WERI-Rb-1 (cell line): ENCODE data around the gene SEMA6C.

ENCODE experiments used
- DNase-seq: peaks from one replicate; pipeline ENCODE4 v3.0.0-alpha.2; 2020
- H3K27ac ChIP-seq: fragments of 250-450 bp; sonication (Bioruptor Pico); 2 replicates; pipeline ENCODE4 v1.5.1; 2020; ENCODE audit warnings: mild to moderate bottlenecking, moderate library complexity
- H3K27me3 ChIP-seq: fragments of 250-450 bp; sonication (Bioruptor Pico); 2 replicates; pipeline ENCODE4 v1.5.1; 2021; ENCODE audit warnings: mild to moderate bottlenecking, low read depth, moderate library complexity; ENCODE audit not compliant: insufficient read depth, severe bottlenecking
- H3K36me3 ChIP-seq: fragments of 250-450 bp; sonication (Bioruptor Pico); 2 replicates; pipeline ENCODE4 v1.5.1; 2020; ENCODE audit warnings: mild to moderate bottlenecking, moderate library complexity
- H3K4me3 ChIP-seq: 2 replicates; pipeline ENCODE4 v1.5.1; 2011; ENCODE audit warnings: low read depth, mild to moderate bottlenecking, control low read depth, low read length
- H3K9me3 ChIP-seq: fragments of 250-450 bp; sonication (Bioruptor Pico); 2 replicates; pipeline ENCODE4 v1.5.1; 2021; ENCODE audit warnings: mild to moderate bottlenecking, moderate library complexity; ENCODE audit not compliant: severe bottlenecking
- TF ChIP-seq, protein P1 (sequence below): IDR thresholded peaks from 2 replicates; pipeline ENCODE4 v1.5.1; 2011; ENCODE audit warnings: low read depth, mild to moderate bottlenecking, control low read depth, inconsistent platforms, low read length

Gene SEMA6C

GRCh38 chr1:151167116-151167515, 20.7 kb upstream of the SEMA6C start:
- TF ChIP-seq, protein P1, sequence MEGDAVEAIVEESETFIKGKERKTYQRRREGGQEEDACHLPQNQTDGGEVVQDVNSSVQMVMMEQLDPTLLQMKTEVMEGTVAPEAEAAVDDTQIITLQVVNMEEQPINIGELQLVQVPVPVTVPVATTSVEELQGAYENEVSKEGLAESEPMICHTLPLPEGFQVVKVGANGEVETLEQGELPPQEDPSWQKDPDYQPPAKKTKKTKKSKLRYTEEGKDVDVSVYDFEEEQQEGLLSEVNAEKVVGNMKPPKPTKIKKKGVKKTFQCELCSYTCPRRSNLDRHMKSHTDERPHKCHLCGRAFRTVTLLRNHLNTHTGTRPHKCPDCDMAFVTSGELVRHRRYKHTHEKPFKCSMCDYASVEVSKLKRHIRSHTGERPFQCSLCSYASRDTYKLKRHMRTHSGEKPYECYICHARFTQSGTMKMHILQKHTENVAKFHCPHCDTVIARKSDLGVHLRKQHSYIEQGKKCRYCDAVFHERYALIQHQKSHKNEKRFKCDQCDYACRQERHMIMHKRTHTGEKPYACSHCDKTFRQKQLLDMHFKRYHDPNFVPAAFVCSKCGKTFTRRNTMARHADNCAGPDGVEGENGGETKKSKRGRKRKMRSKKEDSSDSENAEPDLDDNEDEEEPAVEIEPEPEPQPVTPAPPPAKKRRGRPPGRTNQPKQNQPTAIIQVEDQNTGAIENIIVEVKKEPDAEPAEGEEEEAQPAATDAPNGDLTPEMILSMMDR = no peak
- H3K27me3 ChIP-seq = no peaks in the 10 kb centered on the region
- H3K9me3 ChIP-seq = no peaks in the 10 kb centered on the region
- no peak for DNase-seq
- H3K36me3 ChIP-seq = peaks cover 40% of the 10 kb centered on the region
- no peak overlapping the region for H3K27ac ChIP-seq
- H3K4me3 ChIP-seq = peak overlapping the region; percentile 84

- no peaks in the 10 kb centered on the region for H3K27me3 ChIP-seq
- H3K4me3 ChIP-seq = peak overlapping the region; percentile 84
- no peak for DNase-seq
- TF ChIP-seq, protein P1 = no peak
- H3K27ac ChIP-seq = peak overlapping the region; percentile 86
- H3K9me3 ChIP-seq = no peaks in the 10 kb centered on the region
- H3K36me3 ChIP-seq = peaks cover 46% of the 10 kb centered on the region
These were observed 20.1 kb upstream of the SEMA6C start for GRCh38 chr1:151166505-151166956.

- TF ChIP-seq, protein P1 = 0 out of 2 replicates have a peak, but pooled peaks have one; percentile 3
- peak within 1 kb of the TSS; percentile 86 for H3K27ac ChIP-seq
- no peaks in the 10 kb centered on the region for H3K27me3 ChIP-seq
- H3K9me3 ChIP-seq = no peaks in the 10 kb centered on the region
- peak; percentile 100 for DNase-seq
- H3K36me3 ChIP-seq = peaks cover 48% of the 10 kb centered on the region
- peak within 1 kb of the TSS; percentile 84 for H3K4me3 ChIP-seq
These were observed 19.5 kb upstream of the SEMA6C start, which contains the start of the genes LYSMD1 and SCNM1 for GRCh38 chr1:151165738-151166504. LYSMD1 (minus strand) TSS chr1:151165902; CDS start chr1:151165258, 644 bp downstream. SCNM1 (plus strand) TSS chr1:151166144; CDS start chr1:151166153, 9 bp downstream.

- peak overlapping the region; percentile 86 for H3K27ac ChIP-seq
- peak; percentile 98 for DNase-seq
- TF ChIP-seq, protein P1 = no peak
- peaks cover 48% of the 10 kb centered on the region for H3K36me3 ChIP-seq
- peak overlapping the region; percentile 84 for H3K4me3 ChIP-seq
- H3K9me3 ChIP-seq = no peaks in the 10 kb centered on the region
- no peaks in the 10 kb centered on the region for H3K27me3 ChIP-seq
These were observed 18.9 kb upstream of the SEMA6C start for GRCh38 chr1:151165281-151165737.

GRCh38 chr1:151164732-151165280, 18.4 kb upstream of the SEMA6C start:
- TF ChIP-seq, protein P1 = 0 out of 2 replicates have a peak, but pooled peaks have one; percentile 3

More at GRCh38 chr1:151164732-151165280, 18.4 kb upstream of the SEMA6C start:
- Histone ChIP-seq H3K27me3 (no peaks in the 10 kb centered on the region), H3K9me3 (no peaks in the 10 kb centered on the region), H3K27ac (peak overlapping the region; percentile 86), H3K36me3 (peaks cover 46% of the 10 kb centered on the region), H3K4me3 (peak overlapping the region; percentile 84)
- DNase-seq = no peak
